ENCODE results near the gene ORMDL3.

ORMDL3 gene

DNA sequence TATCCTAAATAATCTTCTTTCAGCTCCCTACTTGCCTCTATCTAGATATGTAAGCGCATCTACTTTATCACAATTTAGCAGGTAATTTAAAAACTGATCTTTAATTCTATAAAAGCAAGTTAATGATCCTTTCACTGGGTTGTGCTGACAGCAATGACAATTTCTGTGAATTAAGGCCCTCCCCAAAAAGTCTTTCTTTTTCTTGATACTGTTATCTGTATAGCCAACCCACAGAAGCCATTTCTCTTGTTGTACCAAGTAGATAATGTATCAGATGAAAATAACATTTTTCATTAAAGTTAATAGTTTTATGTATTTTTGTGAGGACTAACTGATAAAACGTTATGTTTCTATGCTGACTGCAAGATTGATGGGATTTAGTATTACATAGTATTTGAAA lies 55.6 kb downstream of the ORMDL3 start:
- no peak for DNase-seq (ENCODE audit: low read depth)
